Esophagus muscularis mucosa (tissue), 4 donors: ENCODE measurements around the gene POLR3A.

Source experiments
- EP300 ChIP-seq: sonication (generic); formaldehyde crosslinking; IDR thresholded peaks from one replicate; pipeline ENCODE4 v1.6.1; 2017; ENCODE audit warnings: antibody characterized with exemption
- POLR2A ChIP-seq: fragments of 450-650 bp; IDR thresholded peaks from one replicate; pipeline ENCODE4 v1.6.1; 2017; ENCODE audit warnings: antibody characterized with exemption, moderate library complexity, mild to moderate bottlenecking, low read depth
- POLR2AphosphoS5 ChIP-seq, 2 donors: sonication (generic); formaldehyde crosslinking; IDR thresholded peaks; one replicate each; pipeline ENCODE4 v1.6.1; 2017; ENCODE audit warnings: antibody characterized with exemption in 2 of 2
- TF ChIP-seq, protein P1 (sequence below), 3 experiments: fragments of 200-600 bp in 2 of 3; fragments of 450-650 bp in 1 of 3; sonication (generic) in 2 of 3; IDR thresholded peaks; one replicate each; pipeline ENCODE4 v1.5.1; 2017 to 2019; ENCODE audit warnings: antibody characterized with exemption in 3 of 3, mild to moderate bottlenecking in 2 of 3, moderate library complexity in 1 of 3

DNA sequence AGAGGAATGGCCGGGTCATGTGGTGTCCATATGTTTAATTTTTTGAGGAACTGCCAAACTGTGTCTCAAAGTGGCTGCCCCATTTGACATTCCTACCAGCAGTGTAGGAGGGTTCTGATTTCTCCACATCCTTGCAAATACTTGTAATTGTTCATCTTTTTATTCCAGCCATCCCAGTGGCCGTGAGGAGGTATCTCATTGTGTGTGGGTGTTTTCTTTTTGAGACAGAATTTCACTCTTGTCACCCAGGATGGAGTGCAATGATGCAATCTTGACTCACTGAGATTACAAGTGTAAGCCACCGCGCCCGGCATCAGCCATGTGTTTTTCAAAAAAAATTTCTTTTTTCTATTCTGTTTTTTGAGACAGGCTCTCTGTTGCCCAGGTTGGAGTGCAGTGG, 64.0 kb downstream of the POLR3A start:
- TF ChIP-seq POLR2AphosphoS5 (IDR thresholded peaks at IDR 0.05) (no peak), EP300 (no peak), POLR2A (no peak)
- TF ChIP-seq, protein P1, sequence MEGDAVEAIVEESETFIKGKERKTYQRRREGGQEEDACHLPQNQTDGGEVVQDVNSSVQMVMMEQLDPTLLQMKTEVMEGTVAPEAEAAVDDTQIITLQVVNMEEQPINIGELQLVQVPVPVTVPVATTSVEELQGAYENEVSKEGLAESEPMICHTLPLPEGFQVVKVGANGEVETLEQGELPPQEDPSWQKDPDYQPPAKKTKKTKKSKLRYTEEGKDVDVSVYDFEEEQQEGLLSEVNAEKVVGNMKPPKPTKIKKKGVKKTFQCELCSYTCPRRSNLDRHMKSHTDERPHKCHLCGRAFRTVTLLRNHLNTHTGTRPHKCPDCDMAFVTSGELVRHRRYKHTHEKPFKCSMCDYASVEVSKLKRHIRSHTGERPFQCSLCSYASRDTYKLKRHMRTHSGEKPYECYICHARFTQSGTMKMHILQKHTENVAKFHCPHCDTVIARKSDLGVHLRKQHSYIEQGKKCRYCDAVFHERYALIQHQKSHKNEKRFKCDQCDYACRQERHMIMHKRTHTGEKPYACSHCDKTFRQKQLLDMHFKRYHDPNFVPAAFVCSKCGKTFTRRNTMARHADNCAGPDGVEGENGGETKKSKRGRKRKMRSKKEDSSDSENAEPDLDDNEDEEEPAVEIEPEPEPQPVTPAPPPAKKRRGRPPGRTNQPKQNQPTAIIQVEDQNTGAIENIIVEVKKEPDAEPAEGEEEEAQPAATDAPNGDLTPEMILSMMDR (IDR thresholded peaks at IDR 0.05) = no peak
